HepG2 (cell line): ENCODE measurements around the gene AUNIP. TPM values are rescaled to one million over a fixed set of nuclear protein-coding genes. Genes with fewer than 3 reads are reported as not detected.
A peak's percentile ranks its signal among the peaks of the same experiment; 100 is the strongest.

Source experiments
- ADNP ChIP-seq: sonication (generic); formaldehyde crosslinking; IDR thresholded peaks from 2 replicates; pipeline ENCODE4 v1.4.0; 2020; ENCODE audit warnings: missing genetic modification reagents
- CSRNP1 ChIP-seq: sonication (generic); formaldehyde crosslinking; IDR thresholded peaks from 2 replicates; pipeline ENCODE4 v1.8.1; 2023; ENCODE audit warnings: mild to moderate bottlenecking, missing genetic modification reagents
- KDM1A ChIP-seq: IDR thresholded peaks from 2 replicates; pipeline ENCODE4 v1.6.1; 2016; ENCODE audit warnings: missing compliant biosample characterization
- THAP9 ChIP-seq: sonication (generic); formaldehyde crosslinking; IDR thresholded peaks from 2 replicates; pipeline ENCODE4; 2020; ENCODE audit warnings: missing genetic modification reagents, mild to moderate bottlenecking, borderline replicate concordance
- ZBTB25 ChIP-seq: IDR thresholded peaks from 2 replicates; pipeline ENCODE4 v1.6.1; 2018; ENCODE audit warnings: missing genetic modification reagents
- polyA plus RNA-seq, 8 experiments: library from polyadenylated mRNA; depleted of rRNA in 3 of 8; stranded (reverse) in 7 of 8; unstranded in 1 of 8; fragments of >200 nt; fragmentation: Illumina TruSeq in 4 of 8; extraction: Trizol in 4 of 8; gene quantifications; 2 replicates each; pipeline versions ENCODE4 v1.2.1 to v1.2.3, GENCODE V29; 2011 to 2016; ENCODE audit warnings: low read depth in 4 of 8, missing spikeins in 1 of 8, mixed read lengths in 1 of 8; ENCODE audit not compliant: insufficient read depth in 1 of 8
- total RNA-seq, 5 experiments: library from RNA; depleted of rRNA; stranded (reverse); fragments of >200 nt; fragmentation: Illumina TruSeq; extraction: Trizol; gene quantifications; 2 replicates each; pipeline ENCODE4 v1.2.3, GENCODE V29; 2016; ENCODE audit warnings: low read depth in 1 of 5

The AUNIP gene
- total and polyA plus RNA-seq, 2 of the 13 experiments (the other 11 are each of a cell fraction or from before 2014, with no cell fraction given) = 3.8 to 12.3 TPM

- TF ChIP-seq THAP9 (CRISPR knock-in tag) (0 out of 2 replicates have a peak, but pooled peaks have one; percentile 8), ADNP (0 out of 2 replicates have a peak, but pooled peaks have one; percentile 26), KDM1A (CRISPR knock-in tag) (peak; percentile 27; the same call in 1 of the 2 replicates), ZBTB25 (CRISPR knock-in tag) (no peak), CSRNP1 (CRISPR knock-in tag) (0 out of 2 replicates have a peak, but pooled peaks have one; percentile 42)
- TF ChIP-seq, all 625 proteins: peak for 13
Measured at GRCh38 chr1:25871704-25872494, 12.6 kb upstream of the AUNIP start (continued).
